Heart right ventricle (tissue), 16 donors: ENCODE data around the gene DIAPH3. TPM values are rescaled to one million over a fixed set of nuclear protein-coding genes. Genes with fewer than 3 reads are reported as not detected.

Experiments
- ATAC-seq, 8 donors: fragments of 200-7000 bp; cut with Tn5 transposase; one replicate each; pipeline ENCODE4 v1.9.1; 2020; ENCODE audit warnings: mild to moderate bottlenecking in 8 of 8, moderate library complexity in 8 of 8, moderate number of reproducible peaks in 1 of 8
- DNase-seq, 2 donors: peaks; one replicate each; pipeline ENCODE4 v3.0.0-alpha.2; 2020
- H3K27ac ChIP-seq, 10 donors: fragments of 200-600 bp; sonication (generic) in 2 of 10; one replicate each; pipeline versions ENCODE4 v1.5.0 to v1.8.0; 2020 to 2022; ENCODE audit warnings: mild to moderate bottlenecking in 3 of 10
- H3K27me3 ChIP-seq, 7 donors: fragments of 200-600 bp; one replicate each; pipeline ENCODE4 v1.8.0; 2021 to 2022; ENCODE audit warnings: mild to moderate bottlenecking in 2 of 7
- H3K36me3 ChIP-seq, 9 donors: fragments of 200-600 bp; sonication (generic) in 1 of 9; one replicate each; pipeline versions ENCODE4 v1.5.0 to v1.8.0; 2020 to 2022; ENCODE audit warnings: mild to moderate bottlenecking in 2 of 9
- H3K4me1 ChIP-seq, 9 donors: fragments of 200-600 bp; sonication (generic) in 1 of 9; one replicate each; pipeline versions ENCODE4 v1.5.0 to v1.8.0; 2020 to 2022; ENCODE audit warnings: mild to moderate bottlenecking in 4 of 9
- H3K4me3 ChIP-seq, 10 donors: fragments of 200-600 bp; sonication (generic) in 2 of 10; one replicate each; pipeline versions ENCODE4 v1.5.0 to v1.8.0; 2020 to 2022; ENCODE audit warnings: mild to moderate bottlenecking in 7 of 10, moderate library complexity in 2 of 10
- H3K9me3 ChIP-seq, 11 donors: fragments of 200-600 bp in 10 of 11; sonication (generic) in 2 of 11; one replicate each; pipeline versions ENCODE4 v1.5.0 to v1.8.0; 2013 to 2022; ENCODE audit warnings: mild to moderate bottlenecking in 2 of 11, control low read depth in 1 of 11, moderate library complexity in 1 of 11
- CTCF ChIP-seq, 9 donors: fragments of 200-600 bp; sonication (generic) in 2 of 9; IDR thresholded peaks; one replicate each; pipeline versions ENCODE4 v1.5.0 to v1.8.0; 2021 to 2022; ENCODE audit warnings: antibody characterized with exemption in 9 of 9, mild to moderate bottlenecking in 5 of 9, moderate library complexity in 1 of 9
- WGBS, 2 donors: extraction: QIAGEN DNeasy Blood & Tissue Kit; methylation state at CpG; one replicate each; pipeline ENCODE4 v1.1.7; 2013; ENCODE audit warnings: inconsistent platforms in 1 of 2; 5-methylcytosine and 5-hydroxymethylcytosine counted together
- intact Hi-C, 10 donors: fragments of 100-400 bp; cut with DNase I; formaldehyde crosslinking; loops; one replicate each; pipeline versions ENCODE4 v1.11.1 to v1.14.2; 2022
- polyA plus RNA-seq, 2 donors: library from polyadenylated mRNA; stranded (reverse); fragments of 200-250 nt; gene quantifications; one replicate each; pipeline ENCODE4 v1.2.3, GENCODE V29; 2013
- total RNA-seq, 10 donors: library from RNA; stranded (reverse); fragmentation: NEBNext Ultra II Directional in 3 of 10; extraction: Animal tissue kit (Norgen Biotek cat#: 25700) in 3 of 10; gene quantifications; one replicate each; pipeline versions ENCODE4 v1.2.1 to v1.2.4, GENCODE V29; 2021 to 2023
- donor health status: Arrhythmogenic right ventricular cardiomyopathy.
- donor health status: ischemic (EF 13 %, LVEDD 7.1; RV severe dilation, severe dysfunction).
- donor health status: healthy with polysubstance abuse.
- donor health status: DM: no; HTN: yes; CAD: no.
- donor health status: DM: no; HTN: no; CAD: no.
- donor health status: ischemic (EF 25% LVEDD 6.9; RV normal size, moderate dysfunction).
- donor health status: ischemic (EF 25% LVEDD 5.7; RV mildly dilated, moderate dysfunction).
- donor health status: healthy.
- donor health status: DM: yes; HTN: yes; CAD: no.
- donor health status: Ischemic cardiomyopathy.
- donor health status: ischemic (EF 35%, LVEDD 5.7; RV mildly dilated, moderate dysfunction).
- donor health status: nonischemic (EF 11% LVEDD 7.7; RV severe dilation, severe dysfunction).
- donor health status: DM: yes; HTN: yes; CAD: no.
- donor health status: PGD.
- donor health status: ischemic (EF 29% LVEDD 5.4; RV normal size, mild dysfunction).
- donor health status: nonischemic (EF 23%, LVEDD 6.1; RV moderate dilation, normal function).

The DIAPH3 gene
- total and polyA plus RNA-seq, 12 donors: 0.04 to 2.2 (median 0.19) TPM

- Histone ChIP-seq H3K4me1 (peaks cover 0 to 24% (median 19%) of the 10 kb centered on the region in 9 donors), H3K36me3 (no peaks in the 10 kb centered on the region), H3K4me3 (no peak overlapping the region), H3K27me3 (no peaks in the 10 kb centered on the region), H3K9me3 (no peaks in the 10 kb centered on the region), H3K27ac (peak overlapping the region in 7 of 10 donors; percentile 14 to 72 (median 53))
- ATAC-seq (peak in 5 of 8 donors; percentile 48 to 77 (median 57)), DNase-seq (no peak)
- no peak for TF ChIP-seq CTCF (IDR thresholded peaks at IDR 0.05)
- intact Hi-C loops: loop anchor here in 8 of 10 donors (2.0 to 10.0 kb wide), 8 partner anchors 145 to 657 kb away; no protein-coding TSS in a partner anchor
Observed at GRCh38 chr13:59677430-59677829, 486.3 kb downstream of the DIAPH3 start.

- Histone ChIP-seq H3K4me1 (peaks cover 0 to 36% (median 25%) of the 10 kb centered on the region in 9 donors), H3K4me3 (no peak overlapping the region), H3K9me3 (no peaks in the 10 kb centered on the region), H3K36me3 (no peaks in the 10 kb centered on the region), H3K27ac (no peak overlapping the region), H3K27me3 (no peaks in the 10 kb centered on the region)
- no peak for TF ChIP-seq CTCF (IDR thresholded peaks at IDR 0.05)
- intact Hi-C loops: loop anchor here in 7 of 10 donors (5.0 to 10.0 kb wide), 7 partner anchors 142 to 660 kb away; no protein-coding TSS in a partner anchor
- 96 to 100% methylated on average over 1 of the region's 1 CpG for WGBS, 2 donors
- ATAC-seq (no peak), DNase-seq (no peak)
Observed at GRCh38 chr13:59674616-59675015, 489.1 kb downstream of the DIAPH3 start.

DNA sequence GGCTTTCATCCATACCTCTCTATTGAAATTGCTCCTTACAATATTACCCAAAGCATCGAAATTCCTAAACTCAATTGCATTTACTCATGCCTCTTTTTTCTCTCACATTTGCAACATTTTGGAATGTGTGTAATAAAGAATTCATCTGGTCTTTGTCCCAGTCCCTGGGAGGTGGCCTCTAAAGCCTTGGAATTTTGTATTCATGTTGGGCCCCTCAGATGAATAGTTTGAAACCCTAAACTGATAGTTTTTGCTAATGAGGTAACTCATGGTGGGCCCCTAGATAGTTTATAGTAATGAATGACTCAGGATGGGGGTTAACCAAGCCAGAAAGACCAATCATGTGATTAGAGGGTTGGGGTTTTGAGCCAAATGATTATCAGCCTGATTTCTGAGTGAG, 490.4 kb downstream of the DIAPH3 start:
- DNase-seq (no peak), ATAC-seq (no peak)
- no peaks in the 10 kb centered on the region for H3K9me3 ChIP-seq
- no peaks in the 10 kb centered on the region for H3K36me3 ChIP-seq
- 93% methylated on average over 1 of the region's 1 CpG for WGBS, 2 donors
- intact Hi-C loops: loop anchor here in 5 of 10 donors (10.0 kb wide), 5 partner anchors 178 to 662 kb away; no protein-coding TSS in a partner anchor
- no peak overlapping the region for H3K27ac ChIP-seq
- H3K4me1 ChIP-seq: peaks cover 0 to 26% (median 18%) of the 10 kb centered on the region in 9 donors
- no peak for TF ChIP-seq CTCF (IDR thresholded peaks at IDR 0.05)
- no peak overlapping the region for H3K4me3 ChIP-seq
- no peaks in the 10 kb centered on the region for H3K27me3 ChIP-seq

GRCh38 chr13:59672445-59672844, 491.3 kb downstream of the DIAPH3 start:
- WGBS, 2 donors: 74 to 84% methylated on average over 4 of the region's 4 CpGs
- no peak for DNase-seq
- H3K4me3 ChIP-seq: no peak overlapping the region
- peaks cover 0 to 21% (median 10%) of the 10 kb centered on the region in 9 donors for H3K4me1 ChIP-seq
- intact Hi-C loops: loop anchor here in 5 of 10 donors (10.0 kb wide), 5 partner anchors 178 to 662 kb away; no protein-coding TSS in a partner anchor
- no peaks in the 10 kb centered on the region for H3K27me3 ChIP-seq
- no peaks in the 10 kb centered on the region for H3K36me3 ChIP-seq
- H3K9me3 ChIP-seq: no peaks in the 10 kb centered on the region
- TF ChIP-seq CTCF (IDR thresholded peaks at IDR 0.05): no peak
- ATAC-seq: no peak
- peak overlapping the region in 6 of 10 donors; percentile 23 to 61 (median 42) for H3K27ac ChIP-seq
